PC-3 (cell line): Measurements from ENCODE around the gene PPM1L.

ENCODE experiments used
- CTCF ChIP-seq: fragments of 300-600 bp; sonication (generic); conservative IDR thresholded peaks from 2 replicates; pipeline ENCODE4 v1.5.1; 2017; ENCODE audit warnings: antibody characterized with exemption, low read depth, mild to moderate bottlenecking, low read length
- EZH2 ChIP-seq: fragments of 300-600 bp; sonication (generic); IDR thresholded peaks from one replicate; pipeline ENCODE4 v1.6.1; 2017; ENCODE audit warnings: antibody characterized with exemption, mild to moderate bottlenecking, low read length; ENCODE audit not compliant: unreplicated experiment

- TF ChIP-seq CTCF (no peak), EZH2 (no peak)
Observed at GRCh38 chr3:160797356-160797755, 41.3 kb downstream of the PPM1L start.
